Measurements from ENCODE around the gene AGL.

- TF ChIP-seq EZH2 (IDR thresholded peaks at IDR 0.05; ENCODE audit: borderline replicate concordance) (no peak), CTCF (IDR thresholded peaks at IDR 0.05; ENCODE audit: poor library complexity) (no peak)
Observed at GRCh38 chr1:99942723-99943122, 92.6 kb downstream of the AGL start.
